H1 (cell line): ENCODE data around the gene COL28A1.

Source experiments
- CTBP2 ChIP-seq: IDR thresholded peaks from 2 replicates; pipeline ENCODE4 v1.7.0; 2011; ENCODE audit warnings: borderline replicate concordance, mild to moderate bottlenecking, moderate library complexity, mixed read lengths, low read length; ENCODE audit not compliant: insufficient read depth, insufficient read length
- FOSL1 ChIP-seq: IDR thresholded peaks from 2 replicates; pipeline ENCODE4 v1.6.1; 2011; ENCODE audit warnings: mild to moderate bottlenecking, low read depth, low read length, moderate library complexity; ENCODE audit not compliant: insufficient read depth
- MAX ChIP-seq: IDR thresholded peaks from 2 replicates; pipeline ENCODE4 v1.6.1; 2012; ENCODE audit warnings: inconsistent platforms
- PHF8 ChIP-seq: fragments of 200-600 bp; sonication (generic); conservative IDR thresholded peaks from 2 replicates; pipeline ENCODE4 v1.7.1; 2012; ENCODE audit warnings: low read depth, mild to moderate bottlenecking, inconsistent platforms, low read length, moderate library complexity
- POLR2A ChIP-seq, 2 experiments: IDR thresholded peaks; 1 replicate in 1 of 2; 2 replicates in 1 of 2; pipeline ENCODE4 v1.6.1; 2011; ENCODE audit warnings: low read depth in 2 of 2, low read length in 2 of 2, mild to moderate bottlenecking in 2 of 2; ENCODE audit errors: control extremely low read depth in 1 of 2
- POLR2AphosphoS5 ChIP-seq: IDR thresholded peaks from 2 replicates; pipeline ENCODE4 v1.6.1; 2011; ENCODE audit warnings: low read depth, low read length
- RAD21 ChIP-seq, 2 experiments: IDR thresholded peaks in 1 of 2; conservative IDR thresholded peaks in 1 of 2; 2 replicates each; pipeline ENCODE4 v1.6.1; 2011; ENCODE audit warnings: low read depth in 2 of 2, low read length in 2 of 2, improper control_type of control experiment in 1 of 2, inconsistent platforms in 1 of 2, mild to moderate bottlenecking in 1 of 2, moderate library complexity in 1 of 2
- SIN3A ChIP-seq, 2 experiments: IDR thresholded peaks in 1 of 2; conservative IDR thresholded peaks in 1 of 2; 2 replicates each; pipeline ENCODE4 v1.6.1; 2011 to 2012; ENCODE audit warnings: low read length in 2 of 2, improper control_type of control experiment in 1 of 2, low read depth in 1 of 2, mild to moderate bottlenecking in 1 of 2
- SRF ChIP-seq: IDR thresholded peaks from 2 replicates; pipeline ENCODE4 v1.6.1; 2011; ENCODE audit warnings: mild to moderate bottlenecking, low read depth, low read length, moderate library complexity
- SUZ12 ChIP-seq: fragments of 200-600 bp; sonication (generic); IDR thresholded peaks from 2 replicates; pipeline ENCODE4 v1.6.1; 2012; ENCODE audit warnings: mild to moderate bottlenecking, inconsistent platforms, low read length, moderate library complexity, mixed read lengths
- YY1 ChIP-seq: IDR thresholded peaks from 2 replicates; pipeline ENCODE4 v1.6.1; 2011; ENCODE audit warnings: low read depth, mild to moderate bottlenecking, low read length
- TF ChIP-seq, protein P1 (sequence below), 3 experiments: IDR thresholded peaks; 1 replicate in 2 of 3; 2 replicates in 1 of 3; pipeline versions ENCODE4 v1.5.1 to v1.6.1; 2011; ENCODE audit warnings: low read length in 3 of 3, mild to moderate bottlenecking in 3 of 3, inconsistent platforms in 2 of 3, low read depth in 1 of 3, moderate library complexity in 1 of 3; ENCODE audit not compliant: insufficient read depth in 1 of 3; ENCODE audit errors: control extremely low read depth in 1 of 3

- TF ChIP-seq RAD21 (IDR thresholded peaks at IDR 0.05 in 1 of 2, conservative IDR thresholded peaks at IDR 0.05 in 1 of 2; ENCODE audit: low read depth in 2 of 2, low read length in 2 of 2), result no peak
- TF ChIP-seq, protein P1, sequence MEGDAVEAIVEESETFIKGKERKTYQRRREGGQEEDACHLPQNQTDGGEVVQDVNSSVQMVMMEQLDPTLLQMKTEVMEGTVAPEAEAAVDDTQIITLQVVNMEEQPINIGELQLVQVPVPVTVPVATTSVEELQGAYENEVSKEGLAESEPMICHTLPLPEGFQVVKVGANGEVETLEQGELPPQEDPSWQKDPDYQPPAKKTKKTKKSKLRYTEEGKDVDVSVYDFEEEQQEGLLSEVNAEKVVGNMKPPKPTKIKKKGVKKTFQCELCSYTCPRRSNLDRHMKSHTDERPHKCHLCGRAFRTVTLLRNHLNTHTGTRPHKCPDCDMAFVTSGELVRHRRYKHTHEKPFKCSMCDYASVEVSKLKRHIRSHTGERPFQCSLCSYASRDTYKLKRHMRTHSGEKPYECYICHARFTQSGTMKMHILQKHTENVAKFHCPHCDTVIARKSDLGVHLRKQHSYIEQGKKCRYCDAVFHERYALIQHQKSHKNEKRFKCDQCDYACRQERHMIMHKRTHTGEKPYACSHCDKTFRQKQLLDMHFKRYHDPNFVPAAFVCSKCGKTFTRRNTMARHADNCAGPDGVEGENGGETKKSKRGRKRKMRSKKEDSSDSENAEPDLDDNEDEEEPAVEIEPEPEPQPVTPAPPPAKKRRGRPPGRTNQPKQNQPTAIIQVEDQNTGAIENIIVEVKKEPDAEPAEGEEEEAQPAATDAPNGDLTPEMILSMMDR (IDR thresholded peaks at IDR 0.05; ENCODE audit: control extremely low read depth in 1 of 3, insufficient read depth in 1 of 3, low read depth in 1 of 3, low read length in 3 of 3), result no peak
- no peak for TF ChIP-seq MAX
- no peak for TF ChIP-seq YY1
- no peak for TF ChIP-seq SRF
- no peak for TF ChIP-seq POLR2A (IDR thresholded peaks at IDR 0.05; ENCODE audit: control extremely low read depth in 1 of 2, low read depth in 2 of 2, low read length in 2 of 2)
- TF ChIP-seq CTBP2, result no peak
- TF ChIP-seq SIN3A (conservative IDR thresholded peaks at IDR 0.05 in 1 of 2, IDR thresholded peaks at IDR 0.05 in 1 of 2; ENCODE audit: low read depth in 1 of 2, low read length in 2 of 2), result no peak
- TF ChIP-seq SUZ12, result no peak
- TF ChIP-seq PHF8, result no peak
- TF ChIP-seq FOSL1, result no peak
- TF ChIP-seq POLR2AphosphoS5, result no peak
These were observed 17.9 kb downstream of the COL28A1 start for GRCh38 chr7:7517754-7518153.
